D721Med (cell line): Measurements from ENCODE around the gene CRYZL1.

Experiments
- DNase-seq: peaks from one replicate; pipeline ENCODE4 v3.0.0; 2011; ENCODE audit warnings: low spot score; ENCODE audit not compliant: insufficient read length
- FAIRE-seq: peaks from 2 replicates; lab custom pipeline; 2011; peaks lifted over from hg19 to GRCh38; lab: Jason Lieb, UNC
- CTCF ChIP-seq: IDR thresholded peaks from 2 replicates; pipeline ENCODE4 v1.5.1; 2012; ENCODE audit warnings: mild to moderate bottlenecking, control low read depth; ENCODE audit not compliant: insufficient read depth; ENCODE audit errors: missing control alignments

CRYZL1 gene

DNA sequence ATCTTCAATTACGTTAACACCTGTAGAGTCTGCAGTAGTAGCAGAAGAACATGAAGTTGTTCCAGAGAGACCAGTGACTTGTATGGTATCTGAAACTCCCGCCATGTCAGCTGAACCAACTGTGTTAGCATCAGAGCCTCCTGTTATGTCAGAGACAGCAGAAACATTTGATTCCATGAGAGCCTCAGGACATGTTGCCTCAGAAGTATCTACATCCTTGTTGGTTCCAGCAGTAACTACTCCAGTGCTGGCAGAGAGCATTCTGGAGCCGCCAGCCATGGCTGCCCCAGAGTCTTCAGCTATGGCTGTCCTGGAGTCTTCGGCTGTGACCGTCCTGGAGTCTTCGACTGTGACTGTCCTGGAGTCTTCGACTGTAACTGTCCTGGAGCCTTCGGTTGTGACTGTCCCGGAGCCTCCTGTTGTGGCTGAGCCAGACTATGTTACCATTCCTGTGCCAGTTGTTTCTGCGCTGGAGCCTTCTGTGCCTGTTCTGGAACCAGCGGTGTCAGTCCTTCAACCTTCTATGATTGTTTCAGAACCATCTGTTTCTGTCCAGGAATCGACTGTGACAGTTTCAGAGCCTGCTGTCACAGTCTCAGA is 88.4 kb downstream of the CRYZL1 start:
- FAIRE-seq = no peak
- DNase-seq = no peak
- no peak for TF ChIP-seq CTCF

DNA sequence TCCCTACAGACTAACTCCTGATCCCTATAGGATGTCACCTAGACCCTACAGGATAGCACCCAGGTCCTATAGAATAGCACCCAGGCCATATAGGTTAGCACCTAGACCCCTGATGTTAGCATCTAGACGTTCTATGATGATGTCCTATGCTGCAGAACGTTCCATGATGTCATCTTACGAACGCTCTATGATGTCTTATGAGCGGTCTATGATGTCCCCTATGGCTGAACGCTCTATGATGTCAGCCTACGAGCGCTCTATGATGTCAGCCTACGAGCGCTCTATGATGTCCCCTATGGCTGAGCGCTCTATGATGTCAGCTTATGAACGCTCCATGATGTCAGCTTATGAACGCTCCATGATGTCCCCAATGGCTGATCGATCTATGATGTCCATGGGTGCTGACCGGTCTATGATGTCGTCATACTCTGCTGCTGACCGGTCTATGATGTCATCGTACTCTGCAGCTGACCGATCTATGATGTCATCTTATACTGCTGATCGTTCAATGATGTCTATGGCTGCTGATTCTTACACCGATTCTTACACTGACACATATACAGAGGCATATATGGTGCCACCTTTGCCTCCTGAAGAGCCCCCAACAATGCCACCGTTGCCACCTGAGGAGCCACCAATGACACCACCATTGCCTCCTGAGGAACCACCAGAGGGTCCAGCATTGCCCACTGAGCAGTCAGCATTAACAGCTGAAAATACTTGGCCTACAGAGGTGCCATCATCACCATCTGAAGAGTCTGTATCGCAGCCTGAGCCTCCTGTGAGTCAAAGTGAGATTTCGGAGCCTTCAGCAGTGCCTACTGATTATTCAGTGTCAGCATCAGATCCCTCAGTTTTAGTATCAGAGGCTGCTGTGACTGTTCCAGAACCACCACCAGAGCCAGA is 89.2 kb downstream of the CRYZL1 start:
- DNase-seq (no peak), FAIRE-seq (no peak)
- no peak for TF ChIP-seq CTCF

GRCh38 chr21:33551664-33552063 is 89.9 kb downstream of the CRYZL1 start:
- no peak for FAIRE-seq
- TF ChIP-seq CTCF = no peak

GRCh38 chr21:33550772-33551660 is 90.5 kb downstream of the CRYZL1 start:
- FAIRE-seq (no peak), DNase-seq (no peak)
- TF ChIP-seq CTCF = no peak

More at GRCh38 chr21:33551664-33552063, 89.9 kb downstream of the CRYZL1 start:
- DNase-seq = no peak

DNA sequence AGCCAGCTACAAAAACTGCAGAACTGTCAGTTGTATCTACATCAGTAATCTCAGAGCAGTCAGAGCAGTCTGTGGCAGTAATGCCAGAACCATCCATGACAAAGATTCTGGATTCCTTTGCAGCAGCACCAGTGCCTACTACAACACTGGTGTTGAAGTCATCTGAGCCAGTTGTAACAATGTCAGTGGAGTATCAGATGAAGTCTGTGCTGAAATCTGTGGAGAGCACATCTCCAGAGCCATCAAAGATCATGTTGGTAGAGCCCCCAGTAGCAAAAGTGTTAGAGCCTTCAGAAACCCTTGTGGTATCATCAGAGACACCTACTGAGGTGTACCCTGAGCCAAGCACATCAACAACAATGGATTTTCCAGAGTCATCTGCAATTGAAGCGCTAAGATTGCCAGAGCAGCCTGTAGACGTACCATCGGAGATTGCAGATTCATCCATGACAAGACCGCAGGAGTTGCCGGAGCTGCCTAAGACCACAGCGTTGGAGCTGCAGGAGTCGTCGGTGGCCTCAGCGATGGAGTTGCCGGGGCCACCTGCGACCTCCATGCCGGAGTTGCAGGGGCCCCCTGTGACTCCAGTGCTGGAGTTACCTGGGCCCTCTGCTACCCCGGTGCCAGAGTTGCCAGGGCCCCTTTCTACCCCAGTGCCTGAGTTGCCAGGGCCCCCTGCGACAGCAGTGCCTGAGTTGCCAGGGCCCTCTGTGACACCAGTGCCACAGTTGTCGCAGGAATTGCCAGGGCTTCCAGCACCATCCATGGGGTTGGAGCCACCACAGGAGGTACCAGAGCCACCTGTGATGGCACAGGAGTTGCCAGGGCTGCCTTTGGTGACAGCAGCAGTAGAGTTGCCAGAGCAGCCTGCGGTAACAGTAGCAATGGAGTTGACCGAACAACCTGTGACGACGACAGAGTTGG is 91.4 kb downstream of the CRYZL1 start:
- TF ChIP-seq CTCF = no peak
- no peak for FAIRE-seq
- DNase-seq = no peak

GRCh38 chr21:33546086-33546485 is 95.5 kb downstream of the CRYZL1 start:
- no peak for TF ChIP-seq CTCF
- FAIRE-seq (no peak), DNase-seq (no peak)
